ENCODE data around the gene NOTO.

Gene NOTO

DNA sequence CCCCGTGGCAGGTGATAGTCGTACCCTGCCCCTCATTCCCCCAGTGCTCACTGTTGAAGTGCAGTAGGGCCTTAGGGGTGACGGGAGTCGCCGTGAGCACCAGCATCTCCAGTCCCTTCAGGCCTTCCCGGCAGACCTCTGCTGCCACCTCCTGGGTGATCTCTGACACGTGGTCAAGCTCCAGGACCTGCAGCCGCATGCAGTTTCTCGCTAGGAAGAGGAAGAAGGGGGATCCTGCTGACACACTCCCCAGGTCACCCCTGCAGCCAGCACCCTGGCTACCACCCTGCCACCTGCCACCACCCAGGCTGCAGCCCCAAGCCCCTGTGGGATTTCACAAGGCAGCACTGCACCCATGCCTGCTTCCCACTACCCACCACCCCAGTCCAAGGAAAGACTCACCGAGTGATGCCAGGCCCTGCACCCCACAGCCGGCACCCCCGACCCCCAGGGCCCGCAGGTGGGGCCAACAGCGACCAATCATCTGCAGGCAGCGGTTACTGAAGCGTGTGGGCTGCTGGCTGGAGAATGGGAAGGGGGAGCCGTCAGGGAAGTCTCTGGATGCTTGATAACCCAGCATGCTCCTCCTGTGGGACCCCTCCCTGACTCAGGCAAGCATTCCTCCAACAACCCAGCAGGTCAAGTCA, 58.1 kb downstream of the NOTO start:
- TF ChIP-seq CTCF (IDR thresholded peaks at IDR 0.05; ENCODE audit: low read depth, low read length) (peak; percentile 32), POLR2A (IDR thresholded peaks at IDR 0.05; ENCODE audit: extremely low read depth, insufficient read length) (no peak), MYC (IDR thresholded peaks at IDR 0.05; ENCODE audit: low read depth, low read length) (peak; percentile 85)
- TF ChIP-seq, protein P1, sequence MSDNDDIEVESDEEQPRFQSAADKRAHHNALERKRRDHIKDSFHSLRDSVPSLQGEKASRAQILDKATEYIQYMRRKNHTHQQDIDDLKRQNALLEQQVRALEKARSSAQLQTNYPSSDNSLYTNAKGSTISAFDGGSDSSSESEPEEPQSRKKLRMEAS (IDR thresholded peaks at IDR 0.05; ENCODE audit: low read depth, low read length): peak; percentile 94
- no peak overlapping the region for H3K4me3 ChIP-seq (ENCODE audit: low read depth, low read length)
- peak; percentile 75 for DNase-seq (ENCODE audit: low read depth)

Measured in NB4 (cell line).